ENCODE measurements around the gene CAMKK1. TPM values are rescaled to one million over a fixed set of nuclear protein-coding genes. Genes with fewer than 3 reads are reported as not detected.

CAMKK1 gene
- total RNA-seq, 1 experiment from 2014 or later: 4.3 TPM

DNA sequence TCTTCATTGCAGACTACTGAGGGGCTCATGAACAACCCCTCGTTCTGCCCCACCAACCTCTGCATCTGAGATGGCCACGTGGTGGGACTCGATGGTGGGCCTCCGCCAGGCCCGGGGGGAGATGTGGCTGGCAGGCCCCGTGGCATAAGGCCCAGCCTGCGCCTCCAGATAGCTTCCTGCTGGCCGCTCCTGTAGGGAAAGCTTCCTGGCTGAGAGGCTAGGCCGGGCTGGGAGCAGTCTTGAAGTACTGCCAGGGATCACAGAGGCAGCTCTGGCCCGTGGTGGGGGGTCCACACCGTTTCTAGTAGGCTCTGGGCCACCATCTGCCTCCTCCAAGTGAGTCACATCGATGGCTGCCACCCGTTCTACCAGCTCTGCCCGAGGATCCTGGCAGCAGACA is 7.6 kb downstream of the CAMKK1 start:
- intact Hi-C loops (cut with micrococcal nuclease): no loop called here
- no peak overlapping the region for H3K4me3 Mint-ChIP-seq (ENCODE audit: unreplicated experiment)
- BruUV-seq (replicated peaks): no TSS peak
- no peak overlapping the region for H3K27ac Mint-ChIP-seq (ENCODE audit: low read depth, unreplicated experiment)
- TF ChIP-seq, protein P1, sequence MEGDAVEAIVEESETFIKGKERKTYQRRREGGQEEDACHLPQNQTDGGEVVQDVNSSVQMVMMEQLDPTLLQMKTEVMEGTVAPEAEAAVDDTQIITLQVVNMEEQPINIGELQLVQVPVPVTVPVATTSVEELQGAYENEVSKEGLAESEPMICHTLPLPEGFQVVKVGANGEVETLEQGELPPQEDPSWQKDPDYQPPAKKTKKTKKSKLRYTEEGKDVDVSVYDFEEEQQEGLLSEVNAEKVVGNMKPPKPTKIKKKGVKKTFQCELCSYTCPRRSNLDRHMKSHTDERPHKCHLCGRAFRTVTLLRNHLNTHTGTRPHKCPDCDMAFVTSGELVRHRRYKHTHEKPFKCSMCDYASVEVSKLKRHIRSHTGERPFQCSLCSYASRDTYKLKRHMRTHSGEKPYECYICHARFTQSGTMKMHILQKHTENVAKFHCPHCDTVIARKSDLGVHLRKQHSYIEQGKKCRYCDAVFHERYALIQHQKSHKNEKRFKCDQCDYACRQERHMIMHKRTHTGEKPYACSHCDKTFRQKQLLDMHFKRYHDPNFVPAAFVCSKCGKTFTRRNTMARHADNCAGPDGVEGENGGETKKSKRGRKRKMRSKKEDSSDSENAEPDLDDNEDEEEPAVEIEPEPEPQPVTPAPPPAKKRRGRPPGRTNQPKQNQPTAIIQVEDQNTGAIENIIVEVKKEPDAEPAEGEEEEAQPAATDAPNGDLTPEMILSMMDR (IDR thresholded peaks at IDR 0.05; ENCODE audit: unreplicated experiment): no peak
- no peak for DNase-seq (ENCODE audit: unreplicated experiment)
- peaks cover 33% of the 10 kb centered on the region for H3K36me3 Mint-ChIP-seq (ENCODE audit: insufficient read depth, unreplicated experiment)
- POLR2A ChIA-PET: interaction anchor here (0.9 kb wide), 1 partner anchor 108 kb away, joined by 3 read pairs; no protein-coding TSS in a partner anchor
- CTCF ChIA-PET: interaction anchor here (2.0 kb wide), 1 partner anchor 21 kb away, joined by 9 read pairs; no protein-coding TSS in a partner anchor
- no peaks in the 10 kb centered on the region for H3K9me3 Mint-ChIP-seq (ENCODE audit: unreplicated experiment)
- H3K4me1 Mint-ChIP-seq (ENCODE audit: insufficient read depth, unreplicated experiment): peaks cover 20% of the 10 kb centered on the region
- H3K27me3 Mint-ChIP-seq (ENCODE audit: insufficient read depth, unreplicated experiment): no peaks in the 10 kb centered on the region

DNA sequence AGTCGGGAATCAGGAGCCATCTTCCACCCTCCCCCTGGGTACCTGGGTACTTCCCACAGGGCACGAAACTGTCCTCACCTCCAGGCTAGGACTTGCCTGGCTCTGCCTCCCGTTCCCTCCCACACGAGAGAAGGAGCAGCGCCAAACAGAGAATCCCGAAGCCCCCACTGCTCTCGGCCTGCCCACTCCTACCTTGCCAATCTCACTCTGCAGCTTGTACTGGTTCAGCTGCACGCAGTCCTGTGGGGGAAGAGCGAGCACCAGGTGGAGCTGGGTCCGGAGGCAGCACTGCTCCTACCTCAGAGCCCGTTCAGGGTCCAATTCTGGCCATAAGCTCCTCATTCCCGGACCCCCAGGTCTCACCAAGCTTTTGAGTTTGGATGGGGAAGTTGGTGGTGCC is 8.7 kb downstream of the CAMKK1 start:
- Mint-ChIP-seq H3K9me3 (ENCODE audit: unreplicated experiment) (no peaks in the 10 kb centered on the region), H3K36me3 (ENCODE audit: insufficient read depth, unreplicated experiment) (peaks cover 38% of the 10 kb centered on the region), H3K27ac (ENCODE audit: low read depth, unreplicated experiment) (no peak overlapping the region), H3K27me3 (ENCODE audit: insufficient read depth, unreplicated experiment) (no peaks in the 10 kb centered on the region), H3K4me3 (ENCODE audit: unreplicated experiment) (no peak overlapping the region), H3K4me1 (ENCODE audit: insufficient read depth, unreplicated experiment) (peaks cover 17% of the 10 kb centered on the region)
- CTCF ChIA-PET: interaction anchor here (0.7 to 2.0 kb wide), 2 partner anchors 20 to 51 kb away, joined by 3 to 9 read pairs; no protein-coding TSS in a partner anchor
- BruUV-seq (replicated peaks): no TSS peak
- TF ChIP-seq, protein P1 (IDR thresholded peaks at IDR 0.05; ENCODE audit: unreplicated experiment): no peak
- no peak for DNase-seq (ENCODE audit: unreplicated experiment)
- intact Hi-C loops (cut with micrococcal nuclease): no loop called here
- POLR2A ChIA-PET: interaction anchor here (0.6 kb wide), 1 partner anchor 15 kb away, joined by 3 read pairs; no protein-coding TSS in a partner anchor

DNA sequence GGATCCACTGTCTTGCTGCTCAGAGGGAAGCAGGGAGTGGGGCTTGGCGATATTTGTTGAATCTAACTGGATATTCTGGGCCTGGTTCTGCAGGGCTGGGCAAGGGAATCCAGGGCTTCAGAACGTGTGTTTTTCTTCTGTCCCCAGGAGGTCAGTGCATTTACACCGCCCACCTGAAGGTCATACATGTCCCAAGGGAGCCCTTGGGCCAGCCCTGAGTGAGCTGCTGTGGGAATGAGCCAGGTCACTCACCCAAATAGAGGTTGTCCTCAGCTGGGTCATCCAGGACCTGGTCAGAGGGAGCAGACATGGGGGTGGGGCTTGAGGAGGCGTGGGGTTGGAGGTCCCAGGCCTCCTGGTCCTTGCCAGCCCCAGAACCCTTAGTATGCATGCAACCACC is 10.6 kb downstream of the CAMKK1 start:
- Mint-ChIP-seq H3K9me3 (ENCODE audit: unreplicated experiment) (no peaks in the 10 kb centered on the region), H3K4me3 (ENCODE audit: unreplicated experiment) (no peak overlapping the region), H3K27ac (ENCODE audit: low read depth, unreplicated experiment) (no peak overlapping the region), H3K36me3 (ENCODE audit: insufficient read depth, unreplicated experiment) (peaks cover 41% of the 10 kb centered on the region), H3K4me1 (ENCODE audit: insufficient read depth, unreplicated experiment) (peaks cover 4% of the 10 kb centered on the region), H3K27me3 (ENCODE audit: insufficient read depth, unreplicated experiment) (no peaks in the 10 kb centered on the region)
- ChIA-PET POLR2A (no interaction called here), CTCF (interaction anchor here (1.3 to 1.8 kb wide), 2 partner anchors 32 to 56 kb away, joined by 5 to 6 read pairs; no protein-coding TSS in a partner anchor)
- intact Hi-C loops (cut with micrococcal nuclease): no loop called here
- DNase-seq (ENCODE audit: unreplicated experiment): no peak
- no TSS peak for BruUV-seq (replicated peaks)
- TF ChIP-seq, protein P1 (IDR thresholded peaks at IDR 0.05; ENCODE audit: unreplicated experiment): no peak

DNA sequence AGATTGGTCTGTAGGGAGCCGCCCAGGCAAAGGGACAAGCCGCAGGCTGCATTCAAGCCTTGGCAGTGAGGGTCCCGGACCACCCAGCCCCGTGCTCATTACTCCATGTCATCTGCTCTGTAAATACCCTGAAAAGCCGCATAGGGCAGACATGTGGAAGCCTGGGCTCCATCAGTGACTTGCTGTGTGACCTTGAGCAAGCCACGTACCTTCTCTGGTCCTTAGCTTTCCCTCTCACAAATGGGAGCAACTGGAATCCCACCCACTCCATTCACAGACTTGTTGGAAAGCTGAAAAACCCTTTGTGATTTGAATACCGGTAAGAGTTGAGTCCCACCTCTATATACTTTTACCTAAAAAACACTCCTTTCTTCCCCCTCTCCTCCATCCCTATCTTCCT is 11.9 kb downstream of the CAMKK1 start:
- BruUV-seq (replicated peaks): no TSS peak
- intact Hi-C loops (cut with micrococcal nuclease): no loop called here
- POLR2A ChIA-PET: interaction anchor here (0.7 kb wide), 1 partner anchor 292 kb away, joined by 3 read pairs; no protein-coding TSS in a partner anchor
- Mint-ChIP-seq H3K36me3 (ENCODE audit: insufficient read depth, unreplicated experiment) (peaks cover 40% of the 10 kb centered on the region), H3K4me3 (ENCODE audit: unreplicated experiment) (no peak overlapping the region), H3K4me1 (ENCODE audit: insufficient read depth, unreplicated experiment) (no peaks in the 10 kb centered on the region), H3K27ac (ENCODE audit: low read depth, unreplicated experiment) (peak overlapping the region; percentile 36), H3K9me3 (ENCODE audit: unreplicated experiment) (no peaks in the 10 kb centered on the region), H3K27me3 (ENCODE audit: insufficient read depth, unreplicated experiment) (no peaks in the 10 kb centered on the region)
- TF ChIP-seq, protein P1 (IDR thresholded peaks at IDR 0.05; ENCODE audit: unreplicated experiment): no peak
- CTCF ChIA-PET: interaction anchor here (0.5 kb wide), 2 partner anchors 118 to 1926 kb away, joined by 4 to 7 read pairs; no protein-coding TSS in a partner anchor
- no peak for DNase-seq (ENCODE audit: unreplicated experiment)
